ENCODE measurements around the gene AFF1. TPM values are rescaled to one million over a fixed set of nuclear protein-coding genes. Genes with fewer than 3 reads are reported as not detected.

Gene AFF1
- total and polyA plus RNA-seq, 4 donors = 4.8 to 107 (median 57.3) TPM

GRCh38 chr4:87117732-87118075 lies 182.9 kb downstream of the AFF1 start:
- H3K4me3 ChIP-seq (ENCODE audit: low read length in 2 of 2) = no peak overlapping the region
- H3K27ac ChIP-seq (ENCODE audit: low read depth in 1 of 2, low read length in 2 of 2) = peak overlapping the region in 1 of 2 donors; percentile 54
- intact Hi-C loops (cut with DNase I) = no loop called here
- WGBS, 2 donors = 93 to 98% methylated on average over 5 of the region's 5 CpGs
- ATAC-seq (ENCODE audit: low FRiP score) = no peak
- H3K27me3 ChIP-seq (ENCODE audit: control insufficient read depth in 1 of 2, insufficient read depth in 2 of 2, low read length in 1 of 2) = no peaks in the 10 kb centered on the region
- no peaks in the 10 kb centered on the region for H3K4me1 ChIP-seq (ENCODE audit: control insufficient read depth in 1 of 2, insufficient read depth in 2 of 2, low read length in 2 of 2)
- DNase-seq = no peak
- H3K9me3 ChIP-seq (ENCODE audit: control insufficient read depth, low read length) = no peaks in the 10 kb centered on the region
- H3K36me3 ChIP-seq (ENCODE audit: control insufficient read depth in 1 of 2, insufficient read depth in 2 of 2, low read length in 1 of 2) = peaks cover 0 to 5% of the 10 kb centered on the region in 2 donors

GRCh38 chr4:87118421-87118820 lies 183.6 kb downstream of the AFF1 start:
- H3K27me3 ChIP-seq (ENCODE audit: control insufficient read depth in 1 of 2, insufficient read depth in 2 of 2, low read length in 1 of 2) = no peaks in the 10 kb centered on the region
- ATAC-seq (ENCODE audit: low FRiP score) (no peak), DNase-seq (no peak)
- no peaks in the 10 kb centered on the region for H3K4me1 ChIP-seq (ENCODE audit: control insufficient read depth in 1 of 2, insufficient read depth in 2 of 2, low read length in 2 of 2)
- no peaks in the 10 kb centered on the region for H3K9me3 ChIP-seq (ENCODE audit: control insufficient read depth, low read length)
- H3K4me3 ChIP-seq (ENCODE audit: low read length in 2 of 2) = no peak overlapping the region
- peaks cover 0 to 5% of the 10 kb centered on the region in 2 donors for H3K36me3 ChIP-seq (ENCODE audit: control insufficient read depth in 1 of 2, insufficient read depth in 2 of 2, low read length in 1 of 2)
- no peak overlapping the region for H3K27ac ChIP-seq (ENCODE audit: low read depth in 1 of 2, low read length in 2 of 2)
- intact Hi-C loops (cut with DNase I) = no loop called here
- 98 to 100% methylated on average over 1 of the region's 1 CpG for WGBS, 2 donors

- Histone ChIP-seq H3K36me3 (ENCODE audit: control insufficient read depth in 1 of 2, insufficient read depth in 2 of 2, low read length in 1 of 2) (peaks cover 0 to 5% of the 10 kb centered on the region in 2 donors), H3K4me3 (ENCODE audit: low read length in 2 of 2) (no peak overlapping the region), H3K27ac (ENCODE audit: low read depth in 1 of 2, low read length in 2 of 2) (peak overlapping the region in 1 of 2 donors; percentile 45), H3K4me1 (ENCODE audit: control insufficient read depth in 1 of 2, insufficient read depth in 2 of 2, low read length in 2 of 2) (no peaks in the 10 kb centered on the region), H3K27me3 (ENCODE audit: control insufficient read depth in 1 of 2, insufficient read depth in 2 of 2, low read length in 1 of 2) (no peaks in the 10 kb centered on the region), H3K9me3 (ENCODE audit: control insufficient read depth, low read length) (no peaks in the 10 kb centered on the region)
- 95 to 97% methylated on average over 2 of the region's 2 CpGs for WGBS, 2 donors
- ATAC-seq (ENCODE audit: low FRiP score) (peak; percentile 12), DNase-seq (no peak)
- intact Hi-C loops (cut with DNase I) = no loop called here
These were observed 184.0 kb downstream of the AFF1 start for GRCh38 chr4:87118826-87119225.

GRCh38 chr4:87120010-87120409 lies 185.2 kb downstream of the AFF1 start:
- Histone ChIP-seq H3K4me1 (ENCODE audit: control insufficient read depth in 1 of 2, insufficient read depth in 2 of 2, low read length in 2 of 2) (no peaks in the 10 kb centered on the region), H3K27me3 (ENCODE audit: control insufficient read depth in 1 of 2, insufficient read depth in 2 of 2, low read length in 1 of 2) (no peaks in the 10 kb centered on the region), H3K9me3 (ENCODE audit: control insufficient read depth, low read length) (no peaks in the 10 kb centered on the region), H3K36me3 (ENCODE audit: control insufficient read depth in 1 of 2, insufficient read depth in 2 of 2, low read length in 1 of 2) (peaks cover 0 to 2% of the 10 kb centered on the region in 2 donors), H3K27ac (ENCODE audit: low read depth in 1 of 2, low read length in 2 of 2) (peak overlapping the region; percentile 80 to 88), H3K4me3 (ENCODE audit: low read length in 2 of 2) (peak overlapping the region; percentile 11 to 26)
- WGBS, 2 donors = 60 to 62% methylated on average over 4 of the region's 4 CpGs
- intact Hi-C loops (cut with DNase I) = loop anchor here in 1 of 2 donors (10.0 kb wide), 1 partner anchor 185 kb away; the partner anchor contains the start of gene AFF1
- no peak for DNase-seq
- no peak for ATAC-seq (ENCODE audit: low FRiP score)

- no peaks in the 10 kb centered on the region for H3K4me1 ChIP-seq (ENCODE audit: control insufficient read depth in 1 of 2, insufficient read depth in 2 of 2, low read length in 2 of 2)
- 38 to 42% methylated on average over 18 of the region's 18 CpGs for WGBS, 2 donors
- DNase-seq = peak; percentile 67 to 80
- peak; percentile 84 for ATAC-seq (ENCODE audit: low FRiP score)
- no peaks in the 10 kb centered on the region for H3K27me3 ChIP-seq (ENCODE audit: control insufficient read depth in 1 of 2, insufficient read depth in 2 of 2, low read length in 1 of 2)
- intact Hi-C loops (cut with DNase I) = loop anchor here in 1 of 2 donors (10.0 kb wide), 1 partner anchor 186 kb away; the partner anchor contains the start of gene AFF1
- peak overlapping the region; percentile 11 to 26 for H3K4me3 ChIP-seq (ENCODE audit: low read length in 2 of 2)
- H3K27ac ChIP-seq (ENCODE audit: low read depth in 1 of 2, low read length in 2 of 2) = peak overlapping the region; percentile 80 to 88
- no peaks in the 10 kb centered on the region for H3K36me3 ChIP-seq (ENCODE audit: control insufficient read depth in 1 of 2, insufficient read depth in 2 of 2, low read length in 1 of 2)
- no peaks in the 10 kb centered on the region for H3K9me3 ChIP-seq (ENCODE audit: control insufficient read depth, low read length)
These were observed 185.8 kb downstream of the AFF1 start for GRCh38 chr4:87120411-87121162.

DNA sequence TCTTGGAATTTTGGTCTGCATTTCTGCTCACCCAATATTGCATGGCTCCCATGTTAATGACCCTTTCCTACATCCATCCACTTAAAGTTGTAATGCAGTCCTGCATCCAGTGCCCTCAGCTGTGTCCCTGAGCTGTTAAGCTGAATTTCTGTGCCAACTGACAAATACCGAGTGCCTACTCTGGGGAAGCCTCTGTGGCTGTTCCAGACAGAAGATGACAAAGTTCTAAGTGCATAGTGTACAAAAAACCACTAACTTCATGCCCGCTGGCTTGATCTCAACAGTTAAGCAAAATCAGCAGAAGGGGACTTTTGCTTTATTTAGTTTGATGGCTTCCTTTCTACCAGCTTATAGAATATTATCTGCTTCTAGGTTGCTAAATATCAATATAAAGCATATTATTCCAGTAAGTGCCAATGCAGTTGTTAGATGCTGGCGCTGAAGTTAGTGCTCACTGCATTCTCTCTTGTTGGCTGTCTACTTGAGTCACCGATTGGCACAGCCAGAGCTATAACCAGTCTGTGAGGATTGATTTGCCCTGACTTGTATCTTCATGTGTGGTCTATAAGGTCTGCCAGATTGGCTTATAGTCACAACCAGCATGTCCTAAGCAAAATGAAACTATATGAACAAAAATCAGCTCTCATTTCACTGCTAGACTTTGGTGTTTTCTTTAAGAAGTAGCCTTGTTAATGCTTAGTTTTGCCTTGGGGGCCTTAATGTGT lies 186.7 kb downstream of the AFF1 start:
- Histone ChIP-seq H3K27ac (ENCODE audit: low read depth in 1 of 2, low read length in 2 of 2) (peak overlapping the region; percentile 53 to 88), H3K27me3 (ENCODE audit: control insufficient read depth in 1 of 2, insufficient read depth in 2 of 2, low read length in 1 of 2) (no peaks in the 10 kb centered on the region), H3K9me3 (ENCODE audit: control insufficient read depth, low read length) (no peaks in the 10 kb centered on the region), H3K4me3 (ENCODE audit: low read length in 2 of 2) (no peak overlapping the region), H3K4me1 (ENCODE audit: control insufficient read depth in 1 of 2, insufficient read depth in 2 of 2, low read length in 2 of 2) (no peaks in the 10 kb centered on the region), H3K36me3 (ENCODE audit: control insufficient read depth in 1 of 2, insufficient read depth in 2 of 2, low read length in 1 of 2) (peaks cover 0 to 3% of the 10 kb centered on the region in 2 donors)
- ATAC-seq (ENCODE audit: low FRiP score) = no peak
- no peak for DNase-seq
- intact Hi-C loops (cut with DNase I) = loop anchor here in 1 of 2 donors (10.0 kb wide), 1 partner anchor 187 kb away; the partner anchor contains the start of gene AFF1
- WGBS, 2 donors = 30 to 31% methylated on average over 4 of the region's 4 CpGs

- Histone ChIP-seq H3K4me1 (ENCODE audit: control insufficient read depth in 1 of 2, insufficient read depth in 2 of 2, low read length in 2 of 2) (no peaks in the 10 kb centered on the region), H3K27me3 (ENCODE audit: control insufficient read depth in 1 of 2, insufficient read depth in 2 of 2, low read length in 1 of 2) (no peaks in the 10 kb centered on the region), H3K27ac (ENCODE audit: low read depth in 1 of 2, low read length in 2 of 2) (peak overlapping the region in 1 of 2 donors; percentile 54), H3K4me3 (ENCODE audit: low read length in 2 of 2) (no peak overlapping the region), H3K9me3 (ENCODE audit: control insufficient read depth, low read length) (no peaks in the 10 kb centered on the region), H3K36me3 (ENCODE audit: control insufficient read depth in 1 of 2, insufficient read depth in 2 of 2, low read length in 1 of 2) (peaks cover 0 to 3% of the 10 kb centered on the region in 2 donors)
- ATAC-seq (ENCODE audit: low FRiP score) = no peak
- DNase-seq = no peak
- intact Hi-C loops (cut with DNase I) = loop anchor here in 1 of 2 donors (10.0 kb wide), 1 partner anchor 187 kb away; the partner anchor contains the start of gene AFF1
- WGBS, 2 donors = 76 to 90% methylated on average over 4 of the region's 4 CpGs
These were observed 187.4 kb downstream of the AFF1 start for GRCh38 chr4:87122252-87122651.

DNA sequence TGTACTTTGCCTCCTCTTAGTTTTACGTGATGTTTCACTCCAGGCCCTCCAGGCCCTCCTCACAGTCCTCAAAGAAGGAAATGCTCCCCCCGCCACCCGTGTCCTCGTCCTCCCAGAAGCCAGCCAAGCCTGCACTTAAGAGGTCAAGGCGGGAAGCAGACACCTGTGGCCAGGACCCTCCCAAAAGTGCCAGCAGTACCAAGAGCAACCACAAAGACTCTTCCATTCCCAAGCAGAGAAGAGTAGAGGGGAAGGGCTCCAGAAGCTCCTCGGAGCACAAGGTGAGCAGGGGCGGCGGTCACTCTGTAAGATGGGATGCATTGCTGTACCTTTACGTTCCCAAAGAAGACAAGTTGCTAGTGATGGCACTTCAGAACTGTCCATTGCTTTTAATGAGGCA lies 191.2 kb downstream of the AFF1 start:
- ATAC-seq (ENCODE audit: low FRiP score) (no peak), DNase-seq (no peak)
- intact Hi-C loops (cut with DNase I) = loop anchor here in 1 of 2 donors (10.0 kb wide), 1 partner anchor 191 kb away; the partner anchor contains the start of gene AFF1
- H3K4me3 ChIP-seq (ENCODE audit: low read length in 2 of 2) = no peak overlapping the region
- no peaks in the 10 kb centered on the region for H3K27me3 ChIP-seq (ENCODE audit: control insufficient read depth in 1 of 2, insufficient read depth in 2 of 2, low read length in 1 of 2)
- H3K36me3 ChIP-seq (ENCODE audit: control insufficient read depth in 1 of 2, insufficient read depth in 2 of 2, low read length in 1 of 2) = peaks cover 4 to 11% of the 10 kb centered on the region in 2 donors
- no peaks in the 10 kb centered on the region for H3K4me1 ChIP-seq (ENCODE audit: control insufficient read depth in 1 of 2, insufficient read depth in 2 of 2, low read length in 2 of 2)
- H3K27ac ChIP-seq (ENCODE audit: low read depth in 1 of 2, low read length in 2 of 2) = no peak overlapping the region
- no peaks in the 10 kb centered on the region for H3K9me3 ChIP-seq (ENCODE audit: control insufficient read depth, low read length)
- WGBS, 2 donors = 93 to 99% methylated on average over 9 of the region's 9 CpGs
